ENCODE data around the gene ITGB3. TPM values are rescaled to one million over a fixed set of nuclear protein-coding genes. Genes with fewer than 3 reads are reported as not detected.

ITGB3 gene
- total and polyA plus RNA-seq, 9 of the 15 experiments (the other 6 are each of a cell fraction or from before 2014, with no cell fraction given): 0.08 to 2.6 (median 0.62) TPM; not detected in 1

DNA sequence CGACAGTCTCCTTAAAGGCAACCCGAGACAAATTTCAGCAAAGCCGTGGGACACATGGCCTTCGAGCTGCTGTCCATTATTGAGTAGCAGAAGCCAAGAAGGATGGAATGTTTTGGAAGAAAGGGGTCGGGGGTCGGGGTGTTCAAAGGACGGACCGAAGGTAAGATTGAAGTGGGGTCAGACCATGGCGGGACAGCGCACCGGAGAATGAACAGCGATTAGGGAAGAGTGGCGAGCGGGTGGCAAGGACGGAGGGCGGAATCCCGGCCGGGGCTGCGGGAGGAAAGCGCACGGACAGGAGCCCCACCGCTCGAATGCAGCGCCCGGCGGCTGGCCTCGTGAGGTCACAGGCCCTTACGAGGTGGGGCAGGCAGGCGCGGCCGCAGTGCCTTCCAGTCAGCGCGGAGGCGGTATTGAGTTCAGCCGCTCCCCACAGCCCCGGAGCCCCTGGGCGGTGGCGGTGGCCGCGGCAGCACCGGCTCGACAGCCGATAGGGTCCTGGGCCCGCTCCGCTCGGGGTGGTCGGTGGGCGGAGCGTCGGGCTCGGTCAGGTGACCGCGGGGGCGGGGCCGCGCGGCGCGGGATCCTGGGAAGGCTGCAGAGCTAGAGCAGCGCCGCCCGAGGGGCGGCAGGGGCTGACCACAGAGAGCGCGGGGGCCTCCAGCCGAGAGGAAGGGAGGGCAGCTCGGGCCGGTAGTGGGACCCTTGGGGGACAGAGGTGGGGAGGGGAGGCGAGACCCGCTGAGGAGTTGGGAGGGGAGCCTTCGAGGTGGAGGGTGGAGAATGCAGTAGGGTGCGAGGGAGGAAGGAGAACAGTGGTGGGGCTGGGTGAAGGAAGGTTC lies 70.0 kb downstream of the ITGB3 start, which contains the start of gene EFCAB13 (continued):
- TF ChIP-seq ZNF354B (CRISPR knock-in tag; IDR thresholded peaks at IDR 0.05) (no peak), RCOR1 (IDR thresholded peaks at IDR 0.05; ENCODE audit: borderline replicate concordance in 1 of 2, low read depth in 2 of 2, low read length in 2 of 2) (peak in 1 of 2 experiments; percentile 19; a peak in 1 of 4 replicates), FOXP1 (CRISPR knock-in tag; IDR thresholded peaks at IDR 0.05) (peak; percentile 95), ZNF24 (IDR thresholded peaks at IDR 0.05) (0 out of 2 replicates have a peak, but pooled peaks have one; percentile 38), JUNB (CRISPR knock-in tag; conservative IDR thresholded peaks at IDR 0.05) (no peak), NUFIP1 (IDR thresholded peaks at IDR 0.05; ENCODE audit: partially characterized antibody) (no peak), CC2D1A (IDR thresholded peaks at IDR 0.05) (no peak)
- TF ChIP-seq, protein P1, sequence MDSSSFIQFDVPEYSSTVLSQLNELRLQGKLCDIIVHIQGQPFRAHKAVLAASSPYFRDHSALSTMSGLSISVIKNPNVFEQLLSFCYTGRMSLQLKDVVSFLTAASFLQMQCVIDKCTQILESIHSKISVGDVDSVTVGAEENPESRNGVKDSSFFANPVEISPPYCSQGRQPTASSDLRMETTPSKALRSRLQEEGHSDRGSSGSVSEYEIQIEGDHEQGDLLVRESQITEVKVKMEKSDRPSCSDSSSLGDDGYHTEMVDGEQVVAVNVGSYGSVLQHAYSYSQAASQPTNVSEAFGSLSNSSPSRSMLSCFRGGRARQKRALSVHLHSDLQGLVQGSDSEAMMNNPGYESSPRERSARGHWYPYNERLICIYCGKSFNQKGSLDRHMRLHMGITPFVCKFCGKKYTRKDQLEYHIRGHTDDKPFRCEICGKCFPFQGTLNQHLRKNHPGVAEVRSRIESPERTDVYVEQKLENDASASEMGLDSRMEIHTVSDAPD (CRISPR knock-in tag; IDR thresholded peaks at IDR 0.05): no peak
- TF ChIP-seq, protein P2, sequence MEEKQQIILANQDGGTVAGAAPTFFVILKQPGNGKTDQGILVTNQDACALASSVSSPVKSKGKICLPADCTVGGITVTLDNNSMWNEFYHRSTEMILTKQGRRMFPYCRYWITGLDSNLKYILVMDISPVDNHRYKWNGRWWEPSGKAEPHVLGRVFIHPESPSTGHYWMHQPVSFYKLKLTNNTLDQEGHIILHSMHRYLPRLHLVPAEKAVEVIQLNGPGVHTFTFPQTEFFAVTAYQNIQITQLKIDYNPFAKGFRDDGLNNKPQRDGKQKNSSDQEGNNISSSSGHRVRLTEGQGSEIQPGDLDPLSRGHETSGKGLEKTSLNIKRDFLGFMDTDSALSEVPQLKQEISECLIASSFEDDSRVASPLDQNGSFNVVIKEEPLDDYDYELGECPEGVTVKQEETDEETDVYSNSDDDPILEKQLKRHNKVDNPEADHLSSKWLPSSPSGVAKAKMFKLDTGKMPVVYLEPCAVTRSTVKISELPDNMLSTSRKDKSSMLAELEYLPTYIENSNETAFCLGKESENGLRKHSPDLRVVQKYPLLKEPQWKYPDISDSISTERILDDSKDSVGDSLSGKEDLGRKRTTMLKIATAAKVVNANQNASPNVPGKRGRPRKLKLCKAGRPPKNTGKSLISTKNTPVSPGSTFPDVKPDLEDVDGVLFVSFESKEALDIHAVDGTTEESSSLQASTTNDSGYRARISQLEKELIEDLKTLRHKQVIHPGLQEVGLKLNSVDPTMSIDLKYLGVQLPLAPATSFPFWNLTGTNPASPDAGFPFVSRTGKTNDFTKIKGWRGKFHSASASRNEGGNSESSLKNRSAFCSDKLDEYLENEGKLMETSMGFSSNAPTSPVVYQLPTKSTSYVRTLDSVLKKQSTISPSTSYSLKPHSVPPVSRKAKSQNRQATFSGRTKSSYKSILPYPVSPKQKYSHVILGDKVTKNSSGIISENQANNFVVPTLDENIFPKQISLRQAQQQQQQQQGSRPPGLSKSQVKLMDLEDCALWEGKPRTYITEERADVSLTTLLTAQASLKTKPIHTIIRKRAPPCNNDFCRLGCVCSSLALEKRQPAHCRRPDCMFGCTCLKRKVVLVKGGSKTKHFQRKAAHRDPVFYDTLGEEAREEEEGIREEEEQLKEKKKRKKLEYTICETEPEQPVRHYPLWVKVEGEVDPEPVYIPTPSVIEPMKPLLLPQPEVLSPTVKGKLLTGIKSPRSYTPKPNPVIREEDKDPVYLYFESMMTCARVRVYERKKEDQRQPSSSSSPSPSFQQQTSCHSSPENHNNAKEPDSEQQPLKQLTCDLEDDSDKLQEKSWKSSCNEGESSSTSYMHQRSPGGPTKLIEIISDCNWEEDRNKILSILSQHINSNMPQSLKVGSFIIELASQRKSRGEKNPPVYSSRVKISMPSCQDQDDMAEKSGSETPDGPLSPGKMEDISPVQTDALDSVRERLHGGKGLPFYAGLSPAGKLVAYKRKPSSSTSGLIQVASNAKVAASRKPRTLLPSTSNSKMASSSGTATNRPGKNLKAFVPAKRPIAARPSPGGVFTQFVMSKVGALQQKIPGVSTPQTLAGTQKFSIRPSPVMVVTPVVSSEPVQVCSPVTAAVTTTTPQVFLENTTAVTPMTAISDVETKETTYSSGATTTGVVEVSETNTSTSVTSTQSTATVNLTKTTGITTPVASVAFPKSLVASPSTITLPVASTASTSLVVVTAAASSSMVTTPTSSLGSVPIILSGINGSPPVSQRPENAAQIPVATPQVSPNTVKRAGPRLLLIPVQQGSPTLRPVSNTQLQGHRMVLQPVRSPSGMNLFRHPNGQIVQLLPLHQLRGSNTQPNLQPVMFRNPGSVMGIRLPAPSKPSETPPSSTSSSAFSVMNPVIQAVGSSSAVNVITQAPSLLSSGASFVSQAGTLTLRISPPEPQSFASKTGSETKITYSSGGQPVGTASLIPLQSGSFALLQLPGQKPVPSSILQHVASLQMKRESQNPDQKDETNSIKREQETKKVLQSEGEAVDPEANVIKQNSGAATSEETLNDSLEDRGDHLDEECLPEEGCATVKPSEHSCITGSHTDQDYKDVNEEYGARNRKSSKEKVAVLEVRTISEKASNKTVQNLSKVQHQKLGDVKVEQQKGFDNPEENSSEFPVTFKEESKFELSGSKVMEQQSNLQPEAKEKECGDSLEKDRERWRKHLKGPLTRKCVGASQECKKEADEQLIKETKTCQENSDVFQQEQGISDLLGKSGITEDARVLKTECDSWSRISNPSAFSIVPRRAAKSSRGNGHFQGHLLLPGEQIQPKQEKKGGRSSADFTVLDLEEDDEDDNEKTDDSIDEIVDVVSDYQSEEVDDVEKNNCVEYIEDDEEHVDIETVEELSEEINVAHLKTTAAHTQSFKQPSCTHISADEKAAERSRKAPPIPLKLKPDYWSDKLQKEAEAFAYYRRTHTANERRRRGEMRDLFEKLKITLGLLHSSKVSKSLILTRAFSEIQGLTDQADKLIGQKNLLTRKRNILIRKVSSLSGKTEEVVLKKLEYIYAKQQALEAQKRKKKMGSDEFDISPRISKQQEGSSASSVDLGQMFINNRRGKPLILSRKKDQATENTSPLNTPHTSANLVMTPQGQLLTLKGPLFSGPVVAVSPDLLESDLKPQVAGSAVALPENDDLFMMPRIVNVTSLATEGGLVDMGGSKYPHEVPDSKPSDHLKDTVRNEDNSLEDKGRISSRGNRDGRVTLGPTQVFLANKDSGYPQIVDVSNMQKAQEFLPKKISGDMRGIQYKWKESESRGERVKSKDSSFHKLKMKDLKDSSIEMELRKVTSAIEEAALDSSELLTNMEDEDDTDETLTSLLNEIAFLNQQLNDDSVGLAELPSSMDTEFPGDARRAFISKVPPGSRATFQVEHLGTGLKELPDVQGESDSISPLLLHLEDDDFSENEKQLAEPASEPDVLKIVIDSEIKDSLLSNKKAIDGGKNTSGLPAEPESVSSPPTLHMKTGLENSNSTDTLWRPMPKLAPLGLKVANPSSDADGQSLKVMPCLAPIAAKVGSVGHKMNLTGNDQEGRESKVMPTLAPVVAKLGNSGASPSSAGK (IDR thresholded peaks at IDR 0.05): peak; percentile 95
- TF ChIP-seq, protein P3, sequence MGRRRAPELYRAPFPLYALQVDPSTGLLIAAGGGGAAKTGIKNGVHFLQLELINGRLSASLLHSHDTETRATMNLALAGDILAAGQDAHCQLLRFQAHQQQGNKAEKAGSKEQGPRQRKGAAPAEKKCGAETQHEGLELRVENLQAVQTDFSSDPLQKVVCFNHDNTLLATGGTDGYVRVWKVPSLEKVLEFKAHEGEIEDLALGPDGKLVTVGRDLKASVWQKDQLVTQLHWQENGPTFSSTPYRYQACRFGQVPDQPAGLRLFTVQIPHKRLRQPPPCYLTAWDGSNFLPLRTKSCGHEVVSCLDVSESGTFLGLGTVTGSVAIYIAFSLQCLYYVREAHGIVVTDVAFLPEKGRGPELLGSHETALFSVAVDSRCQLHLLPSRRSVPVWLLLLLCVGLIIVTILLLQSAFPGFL (CRISPR knock-in tag; IDR thresholded peaks at IDR 0.05): no peak
